Calu3 (cell line): ENCODE measurements around the gene CFAP61. TPM values are rescaled to one million over a fixed set of nuclear protein-coding genes. Genes with fewer than 3 reads are reported as not detected.

Experiments
- BruUV-seq: library from RNA; stranded (reverse); fragments of 400-500 nt; replicated peaks from 2 replicates; lab custom pipeline; 2021; lab: Mats Ljungman, UMichigan
- CTCF ChIA-PET: fragments of 300-600 bp; sonication (Branson Sonifier 250); formaldehyde crosslinking; loops from one replicate; lab custom pipeline; 2022; ENCODE audit warnings: antibody characterized with exemption; lab: Charles Lee
- DNase-seq: peaks from one replicate; pipeline ENCODE4 v3.0.0; 2022
- H3K27ac Mint-ChIP-seq: one replicate; pipeline ENCODE4 v1.8.0; 2022; ENCODE audit warnings: mixed read lengths; ENCODE audit not compliant: unreplicated experiment
- H3K27me3 Mint-ChIP-seq: one replicate; pipeline ENCODE4 v1.8.0; 2022; ENCODE audit warnings: mixed read lengths; ENCODE audit not compliant: unreplicated experiment
- H3K36me3 Mint-ChIP-seq: one replicate; pipeline ENCODE4 v1.8.0; 2022; ENCODE audit warnings: mild to moderate bottlenecking, moderate library complexity, mixed read lengths; ENCODE audit not compliant: insufficient read depth, unreplicated experiment
- H3K4me1 Mint-ChIP-seq: one replicate; pipeline ENCODE4 v1.8.0; 2022; ENCODE audit warnings: mild to moderate bottlenecking, low read depth, mixed read lengths; ENCODE audit not compliant: unreplicated experiment
- H3K4me3 Mint-ChIP-seq: one replicate; pipeline ENCODE4 v1.8.0; 2022; ENCODE audit warnings: mild to moderate bottlenecking, low read depth, moderate library complexity, mixed read lengths; ENCODE audit not compliant: unreplicated experiment
- H3K9me3 Mint-ChIP-seq: one replicate; pipeline ENCODE4 v1.8.0; 2022; ENCODE audit warnings: low read depth, mixed read lengths; ENCODE audit not compliant: unreplicated experiment
- intact Hi-C: fragments of 100-400 bp; cut with micrococcal nuclease; formaldehyde crosslinking; loops from one replicate; pipeline ENCODE4 v1.10.0; 2022; ENCODE audit not compliant: unreplicated experiment
- total RNA-seq: library from RNA; stranded (reverse); gene quantifications from 2 replicates; pipeline ENCODE4 v1.2.3, GENCODE V29; 2022
- TF ChIP-seq, protein P1 (sequence below): fragments of 200-600 bp; IDR thresholded peaks from one replicate; pipeline ENCODE4 v1.8.0; 2022; ENCODE audit warnings: antibody characterized with exemption; ENCODE audit not compliant: unreplicated experiment

The CFAP61 gene
- total RNA-seq, 1 experiment from 2014 or later: not detected

DNA sequence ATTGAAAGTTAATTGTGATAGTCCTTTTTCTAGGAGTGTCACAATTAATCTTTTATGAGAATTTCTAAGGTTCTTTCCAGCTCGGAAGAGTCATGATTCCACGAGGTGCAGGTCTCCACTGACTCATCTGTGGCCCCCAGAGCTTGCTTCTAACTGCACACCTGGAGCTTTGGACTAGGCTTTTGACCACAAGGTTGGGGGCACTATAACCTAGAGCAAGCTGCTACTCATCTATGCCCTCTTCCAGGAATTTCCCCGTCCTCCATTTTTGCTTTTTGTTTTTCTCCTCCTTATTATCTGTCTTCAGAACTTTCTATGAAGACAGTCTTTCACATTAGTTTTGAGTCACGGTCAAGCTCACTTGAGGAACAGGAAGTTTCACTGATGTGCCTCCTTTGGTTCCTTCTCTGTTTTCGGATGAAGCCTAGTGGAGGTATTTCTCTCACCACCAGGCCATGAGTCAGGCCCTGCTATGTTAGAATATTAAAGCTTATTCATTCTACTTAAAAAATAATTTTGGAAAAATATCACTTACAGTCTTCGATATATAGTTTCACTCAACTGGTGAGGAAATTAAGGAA is 196.4 kb downstream of the CFAP61 start:
- intact Hi-C loops: no loop called here
- no TSS peak for BruUV-seq
- Mint-ChIP-seq H3K4me1 (no peaks in the 10 kb centered on the region), H3K36me3 (no peaks in the 10 kb centered on the region), H3K27me3 (peaks cover 13% of the 10 kb centered on the region), H3K4me3 (no peak overlapping the region), H3K27ac (no peak overlapping the region), H3K9me3 (peaks cover 3% of the 10 kb centered on the region)
- TF ChIP-seq, protein P1, sequence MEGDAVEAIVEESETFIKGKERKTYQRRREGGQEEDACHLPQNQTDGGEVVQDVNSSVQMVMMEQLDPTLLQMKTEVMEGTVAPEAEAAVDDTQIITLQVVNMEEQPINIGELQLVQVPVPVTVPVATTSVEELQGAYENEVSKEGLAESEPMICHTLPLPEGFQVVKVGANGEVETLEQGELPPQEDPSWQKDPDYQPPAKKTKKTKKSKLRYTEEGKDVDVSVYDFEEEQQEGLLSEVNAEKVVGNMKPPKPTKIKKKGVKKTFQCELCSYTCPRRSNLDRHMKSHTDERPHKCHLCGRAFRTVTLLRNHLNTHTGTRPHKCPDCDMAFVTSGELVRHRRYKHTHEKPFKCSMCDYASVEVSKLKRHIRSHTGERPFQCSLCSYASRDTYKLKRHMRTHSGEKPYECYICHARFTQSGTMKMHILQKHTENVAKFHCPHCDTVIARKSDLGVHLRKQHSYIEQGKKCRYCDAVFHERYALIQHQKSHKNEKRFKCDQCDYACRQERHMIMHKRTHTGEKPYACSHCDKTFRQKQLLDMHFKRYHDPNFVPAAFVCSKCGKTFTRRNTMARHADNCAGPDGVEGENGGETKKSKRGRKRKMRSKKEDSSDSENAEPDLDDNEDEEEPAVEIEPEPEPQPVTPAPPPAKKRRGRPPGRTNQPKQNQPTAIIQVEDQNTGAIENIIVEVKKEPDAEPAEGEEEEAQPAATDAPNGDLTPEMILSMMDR: no peak
- DNase-seq: no peak
- CTCF ChIA-PET: no interaction called here

DNA sequence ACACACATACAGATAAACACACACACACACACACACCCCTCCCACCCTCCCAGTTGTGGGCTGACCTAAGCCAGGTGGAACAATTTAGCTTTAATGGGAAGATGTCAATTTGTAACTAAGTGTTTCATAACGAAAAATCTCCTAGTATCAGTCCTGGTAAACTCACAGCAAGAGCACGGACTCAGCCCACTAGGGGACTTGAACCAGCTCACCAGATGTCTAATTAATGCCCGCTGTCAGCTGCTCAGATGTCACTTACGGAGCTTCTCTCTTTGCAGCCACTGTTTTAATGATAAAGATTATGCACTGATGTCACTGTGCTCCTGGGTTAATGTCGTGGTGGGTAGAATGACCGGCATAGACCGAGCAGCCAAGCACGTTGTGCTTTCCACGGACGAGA is 199.0 kb downstream of the CFAP61 start:
- CTCF ChIA-PET: no interaction called here
- TF ChIP-seq, protein P1: no peak
- no TSS peak for BruUV-seq
- no peaks in the 10 kb centered on the region for H3K36me3 Mint-ChIP-seq
- H3K4me3 Mint-ChIP-seq: no peak overlapping the region
- H3K4me1 Mint-ChIP-seq: no peaks in the 10 kb centered on the region
- no peaks in the 10 kb centered on the region for H3K9me3 Mint-ChIP-seq
- peaks cover 27% of the 10 kb centered on the region for H3K27me3 Mint-ChIP-seq
- no peak overlapping the region for H3K27ac Mint-ChIP-seq
- intact Hi-C loops: no loop called here
- no peak for DNase-seq

DNA sequence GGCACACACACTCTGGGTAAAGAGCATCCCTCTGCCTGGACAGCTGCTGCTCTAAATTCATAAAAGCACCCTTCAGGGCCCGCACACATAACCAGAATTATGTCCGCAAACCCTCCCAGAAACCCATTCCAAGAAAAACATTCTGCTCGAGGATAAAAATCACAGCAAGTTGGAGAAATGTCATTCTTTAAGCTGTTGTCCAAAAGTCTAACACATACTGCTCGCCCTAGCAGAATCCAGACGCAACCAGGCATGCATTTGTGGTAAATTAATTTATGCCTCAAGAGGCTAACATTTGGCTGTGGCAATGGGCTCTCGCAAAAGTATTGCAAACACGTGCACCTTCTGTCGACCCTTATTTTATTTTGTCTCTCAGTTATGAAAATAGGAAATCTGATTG is 199.5 kb downstream of the CFAP61 start:
- Mint-ChIP-seq H3K27me3 (peaks cover 27% of the 10 kb centered on the region), H3K9me3 (no peaks in the 10 kb centered on the region), H3K36me3 (no peaks in the 10 kb centered on the region), H3K27ac (no peak overlapping the region), H3K4me1 (no peaks in the 10 kb centered on the region), H3K4me3 (no peak overlapping the region)
- TF ChIP-seq, protein P1: no peak
- CTCF ChIA-PET: no interaction called here
- DNase-seq: no peak
- BruUV-seq: no TSS peak
- intact Hi-C loops: no loop called here

DNA sequence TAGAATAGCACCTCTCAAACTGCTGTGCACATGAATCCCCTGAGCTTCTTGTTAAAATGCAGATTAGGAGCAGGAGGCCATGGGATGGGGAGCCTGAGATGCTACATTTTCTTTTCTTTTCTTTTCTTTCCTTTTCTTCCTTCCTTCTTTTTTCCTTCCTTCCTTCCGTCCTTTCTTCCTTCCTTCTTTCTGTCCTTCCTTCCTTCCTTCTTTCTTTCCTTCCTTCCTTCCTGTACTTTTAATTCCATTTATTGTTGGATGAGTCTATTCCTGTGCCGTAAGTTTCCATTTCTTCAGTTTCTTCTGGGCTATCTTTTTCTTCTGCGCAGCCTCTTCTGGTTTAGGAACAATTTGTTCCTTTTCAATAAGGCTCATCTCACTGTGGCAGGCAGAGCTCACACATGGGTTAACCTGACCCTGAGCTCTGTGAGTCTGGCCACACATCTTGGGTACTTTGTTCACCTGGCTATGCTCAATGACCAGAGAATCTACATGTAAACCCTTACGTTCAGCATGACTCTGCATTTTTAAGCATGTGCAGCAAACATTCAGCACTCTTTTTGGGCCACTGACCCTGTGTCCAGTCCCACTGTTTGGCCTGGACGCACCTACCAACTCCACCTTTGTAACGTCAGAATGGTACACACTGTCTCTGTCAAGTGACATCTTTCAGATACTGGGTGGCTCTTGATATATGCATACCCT is 200.9 kb downstream of the CFAP61 start:
- BruUV-seq: no TSS peak
- Mint-ChIP-seq H3K27me3 (peaks cover 16% of the 10 kb centered on the region), H3K27ac (no peak overlapping the region), H3K9me3 (no peaks in the 10 kb centered on the region), H3K36me3 (no peaks in the 10 kb centered on the region), H3K4me3 (no peak overlapping the region), H3K4me1 (no peaks in the 10 kb centered on the region)
- intact Hi-C loops: no loop called here
- TF ChIP-seq, protein P1: no peak
- DNase-seq: no peak
- CTCF ChIA-PET: no interaction called here
